IMR-90 (cell line): Measurements from ENCODE around the gene LRRC61. TPM values are rescaled to one million over a fixed set of nuclear protein-coding genes. Genes with fewer than 3 reads are reported as not detected.
"Not testable (repeated sequence)": the region's sequence is repeated elsewhere in the genome, so short reads cannot be mapped to it uniquely, and the experiment has no call there.

ENCODE experiments used
- ATAC-seq: fragments of 200-7000 bp; cut with Tn5 transposase; 2 replicates; pipeline ENCODE4 v1.9.1; 2020; ENCODE audit warnings: low read depth, mild to moderate bottlenecking, moderate library complexity
- BruUV-seq: library from RNA; stranded (reverse); fragments of 400-500 nt; replicated peaks from 2 replicates; lab custom pipeline; 2021; lab: Mats Ljungman, UMichigan
- CTCF ChIA-PET: fragments of 300-600 bp; formaldehyde crosslinking; extraction: SDS; loops from one replicate; lab custom pipeline; 2021; ENCODE audit warnings: antibody characterized with exemption; lab: Yijun Ruan, JAX
- POLR2A ChIA-PET: fragments of 300-600 bp; sonication (Branson Sonifier 250); formaldehyde crosslinking; loops from one replicate; lab custom pipeline; 2022; ENCODE audit warnings: antibody characterized with exemption; ENCODE audit not compliant: unreplicated experiment; lab: Charles Lee
- DNase-seq: peaks from one replicate; pipeline ENCODE4 v3.0.0; 2013
- H2AFZ ChIP-seq: replicated peaks from 2 replicates; pipeline ENCODE3; 2013; ENCODE audit warnings: low read length, mild to moderate bottlenecking; ENCODE audit not compliant: poor library complexity
- H2AK5ac ChIP-seq: 2 replicates; pipeline ENCODE4 v1.6.1; 2013; ENCODE audit warnings: low read depth, low read length, inconsistent platforms
- H2AK9ac ChIP-seq: replicated peaks from 2 replicates; pipeline ENCODE3; 2013; ENCODE audit warnings: mild to moderate bottlenecking, low read depth, low read length, moderate library complexity; ENCODE audit not compliant: poor library complexity
- H2BK120ac ChIP-seq: 2 replicates; pipeline ENCODE4 v1.6.1; 2013; ENCODE audit warnings: low read depth, low read length, inconsistent platforms
- H2BK15ac ChIP-seq: 3 replicates; pipeline ENCODE4 v1.6.1; 2013; ENCODE audit warnings: low read depth, low read length, inconsistent platforms
- H2BK20ac ChIP-seq: 2 replicates; pipeline ENCODE4 v1.6.1; 2013; ENCODE audit warnings: low read depth, mild to moderate bottlenecking, inconsistent platforms, low read length, moderate library complexity
- H2BK5ac ChIP-seq: 2 replicates; pipeline ENCODE4 v1.6.1; 2013; ENCODE audit warnings: mild to moderate bottlenecking, low read depth, low read length, inconsistent platforms; ENCODE audit not compliant: poor library complexity, severe bottlenecking
- H3K14ac ChIP-seq: replicated peaks from 2 replicates; pipeline ENCODE4 v1.6.1; 2013; ENCODE audit warnings: low read depth, low read length, inconsistent platforms
- H3K18ac ChIP-seq: 2 replicates; pipeline ENCODE4 v1.6.1; 2013; ENCODE audit warnings: low read depth, low read length, control low read depth
- H3K23ac ChIP-seq: 2 replicates; pipeline ENCODE4 v1.6.1; 2013; ENCODE audit warnings: low read depth, low read length, inconsistent platforms
- H3K27ac ChIP-seq: 2 replicates; pipeline ENCODE4 v1.5.1; 2013; ENCODE audit warnings: mild to moderate bottlenecking, control low read depth, low read length; ENCODE audit not compliant: insufficient read depth
- H3K27me3 ChIP-seq: 2 replicates; pipeline ENCODE4 v1.6.1; 2013; ENCODE audit warnings: low read length; ENCODE audit not compliant: control insufficient read depth, insufficient read depth
- H3K36me3 ChIP-seq: 2 replicates; pipeline ENCODE4 v1.6.1; 2013; ENCODE audit warnings: low read length, mixed read lengths; ENCODE audit not compliant: control insufficient read depth, insufficient read depth
- H3K4ac ChIP-seq: 2 replicates; pipeline ENCODE4 v1.6.1; 2013; ENCODE audit warnings: low read depth, low read length, inconsistent platforms
- H3K4me1 ChIP-seq: 2 replicates; pipeline ENCODE4 v1.6.1; 2013; ENCODE audit warnings: low read length, mixed read lengths; ENCODE audit not compliant: control insufficient read depth, insufficient read depth
- H3K4me2 ChIP-seq: 2 replicates; pipeline ENCODE4 v1.6.1; 2013; ENCODE audit warnings: low read depth, mild to moderate bottlenecking, control low read depth, low read length, moderate library complexity
- H3K4me3 ChIP-seq: 2 replicates; pipeline ENCODE4 v1.5.1; 2013; ENCODE audit warnings: low read depth, mild to moderate bottlenecking, control low read depth, low read length, moderate library complexity; ENCODE audit not compliant: insufficient read depth
- H3K56ac ChIP-seq: 2 replicates; pipeline ENCODE4 v1.6.1; 2013; ENCODE audit warnings: low read length, inconsistent platforms; ENCODE audit not compliant: insufficient read depth; ENCODE audit errors: extremely low read depth
- H3K79me1 ChIP-seq, 2 experiments: 2 replicates each; pipeline ENCODE4 v1.6.1; 2013; ENCODE audit warnings: low read length in 2 of 2, inconsistent platforms in 1 of 2, low read depth in 1 of 2
- H3K9ac ChIP-seq: 2 replicates; pipeline ENCODE4 v1.6.1; 2013; ENCODE audit warnings: low read depth, low read length, control low read depth
- H3K9me1 ChIP-seq: 2 replicates; pipeline ENCODE4 v1.6.1; 2013; ENCODE audit warnings: low read length, inconsistent platforms; ENCODE audit not compliant: insufficient read depth
- H3K9me3 ChIP-seq: 2 replicates; pipeline ENCODE4 v1.6.1; 2013; ENCODE audit warnings: low read length; ENCODE audit not compliant: control insufficient read depth, insufficient read depth
- H4K20me1 ChIP-seq: 2 replicates; pipeline ENCODE4 v1.6.1; 2013; ENCODE audit warnings: low read length, inconsistent platforms; ENCODE audit not compliant: insufficient read depth
- H4K5ac ChIP-seq: 2 replicates; pipeline ENCODE4 v1.6.1; 2013; ENCODE audit warnings: mild to moderate bottlenecking, low read depth, low read length, control low read depth
- H4K8ac ChIP-seq, 2 experiments: 2 replicates each; pipeline ENCODE4 v1.6.1; 2013; ENCODE audit warnings: low read depth in 2 of 2, low read length in 2 of 2, control low read depth in 1 of 2, inconsistent platforms in 1 of 2
- H4K91ac ChIP-seq: 2 replicates; pipeline ENCODE4 v1.6.1; 2013; ENCODE audit warnings: low read depth, low read length, inconsistent platforms; ENCODE audit not compliant: insufficient read depth
- WGBS, 2 experiments: methylation state at CpG; one replicate each; pipeline versions ENCODE4 v1.1.5 to v1.1.7; 2013; ENCODE audit warnings: missing lambda C conversion rate in 2 of 2; ENCODE audit not compliant: insufficient read length in 1 of 2; ENCODE audit errors: extremely low coverage in 2 of 2; 5-methylcytosine and 5-hydroxymethylcytosine counted together
- dilution Hi-C: fragments of 300-500 bp; cut with HindIII; formaldehyde crosslinking; loops from one replicate; pipeline ENCODE4 v1.14.3; 2018; ENCODE audit warnings: low sequenced_read_pairs; ENCODE audit not compliant: unreplicated experiment
- in situ Hi-C: fragments of 300-500 bp; cut with MboI; formaldehyde crosslinking; loops from 3 replicates; pipeline ENCODE4 v1.14.3; 2019; ENCODE audit warnings: low sequenced_read_pairs, inconsistent platforms, mixed read lengths
- intact Hi-C: fragments of 100-400 bp; cut with micrococcal nuclease; formaldehyde crosslinking; loops from 2 replicates; pipeline ENCODE4 v1.10.0; 2022
- polyA plus RNA-seq, 3 experiments: library from polyadenylated mRNA; depleted of rRNA; stranded (reverse); fragments of >200 nt; gene quantifications; 2 replicates each; pipeline ENCODE4 v1.2.3, GENCODE V29; 2012; ENCODE audit warnings: low replicate concordance in 1 of 3
- total RNA-seq: library from RNA; depleted of rRNA; stranded (reverse); fragments of >200 nt; gene quantifications from 2 replicates; pipeline ENCODE4 v1.2.3, GENCODE V29; 2012

The LRRC61 gene
- total and polyA plus RNA-seq, 2 of the 4 experiments (the other 2 are of a cell fraction) = 0.07 TPM; not detected in 1

GRCh38 chr7:150288816-150289215, 34.3 kb upstream of the LRRC61 start:
- H2AK9ac ChIP-seq, H3K9me1 ChIP-seq, H2BK120ac ChIP-seq, dilution Hi-C loops, H3K18ac ChIP-seq, H3K4me1 ChIP-seq, H2AFZ ChIP-seq, H3K4me2 ChIP-seq, H4K8ac ChIP-seq, H4K91ac ChIP-seq, H4K20me1 ChIP-seq, H3K9me3 ChIP-seq, H3K79me1 ChIP-seq, H3K56ac ChIP-seq, DNase-seq, H3K4me3 ChIP-seq, BruUV-seq, POLR2A ChIA-PET, H2AK5ac ChIP-seq, H3K23ac ChIP-seq, H4K5ac ChIP-seq, CTCF ChIA-PET, ATAC-seq, H3K9ac ChIP-seq, in situ Hi-C loops, H2BK5ac ChIP-seq, H2BK20ac ChIP-seq, H3K27me3 ChIP-seq, H3K36me3 ChIP-seq, H3K27ac ChIP-seq, H2BK15ac ChIP-seq, H3K14ac ChIP-seq, H3K4ac ChIP-seq: not testable (repeated sequence)
- intact Hi-C loops = loop anchor here (10.0 kb wide), 1 partner anchor 466 kb away; no protein-coding TSS in a partner anchor
- WGBS, 2 experiments = 100% methylated on average over 1 of the region's 6 CpGs; no CpG with 5 or more reads in 1 of the 2 experiments

- H3K27me3 ChIP-seq, ATAC-seq, H3K4me3 ChIP-seq, H2BK5ac ChIP-seq, H3K18ac ChIP-seq, H3K9ac ChIP-seq, H2AK9ac ChIP-seq, H2BK20ac ChIP-seq, in situ Hi-C loops, H3K9me3 ChIP-seq, H4K20me1 ChIP-seq, H2BK15ac ChIP-seq, H3K14ac ChIP-seq, H3K56ac ChIP-seq, H3K27ac ChIP-seq, H4K91ac ChIP-seq, DNase-seq, dilution Hi-C loops, H2AK5ac ChIP-seq, H3K79me1 ChIP-seq, POLR2A ChIA-PET, H3K4me1 ChIP-seq, H3K9me1 ChIP-seq, H3K4ac ChIP-seq, H2BK120ac ChIP-seq, H3K23ac ChIP-seq, H3K4me2 ChIP-seq, H4K8ac ChIP-seq, BruUV-seq, H3K36me3 ChIP-seq, H2AFZ ChIP-seq, H4K5ac ChIP-seq, intact Hi-C loops: not testable (repeated sequence)
- CTCF ChIA-PET = interaction anchor here (0.6 kb wide), 1 partner anchor 520 kb away, joined by 4 read pairs; no protein-coding TSS in a partner anchor
- no CpG with 5 or more reads among the region's 6 CpGs for WGBS, 2 experiments
These were observed 32.8 kb upstream of the LRRC61 start for GRCh38 chr7:150290317-150290716.
